GM19455 (cell line): ENCODE results near the gene ABCC1.
A peak's percentile ranks its signal among the peaks of the same experiment; 100 is the strongest.
"Not testable (repeated sequence)": the region's sequence is repeated elsewhere in the genome, so short reads cannot be mapped to it uniquely, and the experiment has no call there.

Experiments
- ATAC-seq: cut with Tn5 transposase; IDR thresholded peaks from one replicate; pipeline ENCODE4 v1.9.1; 2021; ENCODE audit not compliant: unreplicated experiment

ABCC1 gene

GRCh38 chr16:15949210-15950160 is at the start of gene ABCC1:
TSS of gene ABCC1 (plus strand) at chr16:15949616. CDS start at chr16:15949752, 136 bp downstream.
- ATAC-seq, result peak; percentile 54

- ATAC-seq, result no peak
Measured at GRCh38 chr16:15900357-15900756, 49.1 kb upstream of the ABCC1 start.

GRCh38 chr16:15900901-15901500 is 48.4 kb upstream of the ABCC1 start:
- no peak for ATAC-seq

- ATAC-seq, result no peak
Measured at GRCh38 chr16:15903960-15904359, 45.5 kb upstream of the ABCC1 start.

- ATAC-seq, result no peak
Measured at GRCh38 chr16:15906439-15906838, 43.0 kb upstream of the ABCC1 start.

GRCh38 chr16:15907863-15908478 is 41.4 kb upstream of the ABCC1 start:
- ATAC-seq, result peak; percentile 100

GRCh38 chr16:15911198-15911597 is 38.2 kb upstream of the ABCC1 start:
- ATAC-seq, result no peak

GRCh38 chr16:15913046-15913698 is 36.2 kb upstream of the ABCC1 start:
- no peak for ATAC-seq

GRCh38 chr16:15915555-15916081 is 33.8 kb upstream of the ABCC1 start:
- ATAC-seq, result no peak

GRCh38 chr16:15916323-15916722 is 33.1 kb upstream of the ABCC1 start:
- no peak for ATAC-seq

- not testable (repeated sequence) for ATAC-seq
Measured at GRCh38 chr16:15918314-15918713, 31.1 kb upstream of the ABCC1 start.

GRCh38 chr16:15919331-15919730 is 30.1 kb upstream of the ABCC1 start:
- ATAC-seq, result no peak

- no peak for ATAC-seq
Measured at GRCh38 chr16:15924996-15925395, 24.4 kb upstream of the ABCC1 start.

- no peak for ATAC-seq
Measured at GRCh38 chr16:15925631-15926030, 23.8 kb upstream of the ABCC1 start.

- no peak for ATAC-seq
Measured at GRCh38 chr16:15928261-15929104, 20.9 kb upstream of the ABCC1 start.

GRCh38 chr16:15932939-15933338 is 16.5 kb upstream of the ABCC1 start:
- ATAC-seq, result no peak

GRCh38 chr16:15933781-15934180 is 15.6 kb upstream of the ABCC1 start:
- ATAC-seq, result no peak

GRCh38 chr16:15934991-15935390 is 14.4 kb upstream of the ABCC1 start:
- ATAC-seq, result no peak

GRCh38 chr16:15936809-15937208 is 12.6 kb upstream of the ABCC1 start:
- not testable (repeated sequence) for ATAC-seq
